ENCODE measurements around the gene HNRNPF.

DNA sequence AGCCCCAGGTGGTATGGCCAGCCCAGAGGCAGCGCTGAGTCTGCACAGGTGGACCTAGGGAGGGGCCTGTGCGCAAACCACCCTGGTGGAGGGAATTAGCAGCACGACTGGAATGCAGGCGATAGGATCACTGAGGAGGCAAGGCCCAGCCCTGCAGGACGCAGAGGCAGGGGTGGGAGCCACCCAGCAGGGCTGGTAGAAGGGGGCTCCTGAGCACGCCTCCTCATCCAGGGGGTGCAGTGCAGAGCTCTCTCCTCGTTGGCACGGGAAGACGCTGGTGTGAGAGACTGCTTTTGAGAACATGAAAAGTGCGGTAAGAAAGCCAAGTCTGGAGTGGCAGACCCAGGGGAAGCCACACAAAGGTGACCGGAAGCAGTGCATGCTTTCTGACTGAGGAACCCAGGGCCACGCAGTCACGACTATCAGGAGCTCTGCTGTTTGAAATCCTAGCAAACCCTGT is 31.5 kb downstream of the HNRNPF start:
- TF ChIP-seq, protein P1, sequence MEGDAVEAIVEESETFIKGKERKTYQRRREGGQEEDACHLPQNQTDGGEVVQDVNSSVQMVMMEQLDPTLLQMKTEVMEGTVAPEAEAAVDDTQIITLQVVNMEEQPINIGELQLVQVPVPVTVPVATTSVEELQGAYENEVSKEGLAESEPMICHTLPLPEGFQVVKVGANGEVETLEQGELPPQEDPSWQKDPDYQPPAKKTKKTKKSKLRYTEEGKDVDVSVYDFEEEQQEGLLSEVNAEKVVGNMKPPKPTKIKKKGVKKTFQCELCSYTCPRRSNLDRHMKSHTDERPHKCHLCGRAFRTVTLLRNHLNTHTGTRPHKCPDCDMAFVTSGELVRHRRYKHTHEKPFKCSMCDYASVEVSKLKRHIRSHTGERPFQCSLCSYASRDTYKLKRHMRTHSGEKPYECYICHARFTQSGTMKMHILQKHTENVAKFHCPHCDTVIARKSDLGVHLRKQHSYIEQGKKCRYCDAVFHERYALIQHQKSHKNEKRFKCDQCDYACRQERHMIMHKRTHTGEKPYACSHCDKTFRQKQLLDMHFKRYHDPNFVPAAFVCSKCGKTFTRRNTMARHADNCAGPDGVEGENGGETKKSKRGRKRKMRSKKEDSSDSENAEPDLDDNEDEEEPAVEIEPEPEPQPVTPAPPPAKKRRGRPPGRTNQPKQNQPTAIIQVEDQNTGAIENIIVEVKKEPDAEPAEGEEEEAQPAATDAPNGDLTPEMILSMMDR (IDR thresholded peaks at IDR 0.05; ENCODE audit: extremely low read depth in 1 of 2, insufficient read depth in 1 of 2, low read depth in 1 of 2, low read length in 2 of 2), result no peak
- no peak for TF ChIP-seq POLR2A (IDR thresholded peaks at IDR 0.05; ENCODE audit: low read depth, low read length)
- TF ChIP-seq MYC (IDR thresholded peaks at IDR 0.05; ENCODE audit: low read depth, low read length), result no peak
- TF ChIP-seq JUN (IDR thresholded peaks at IDR 0.05; ENCODE audit: borderline replicate concordance, insufficient read depth, insufficient read length, low read depth), result no peak
